GM12865 (cell line): ENCODE results near the gene SLC39A11.

Experiments
- DNase-seq: peaks from one replicate; pipeline ENCODE4 v3.0.0; 2010; ENCODE audit warnings: low read depth
- H3K4me3 ChIP-seq: 2 replicates; pipeline ENCODE4 v1.5.1; 2011; ENCODE audit warnings: mild to moderate bottlenecking, low read depth, low read length, control low read depth
- CTCF ChIP-seq: IDR thresholded peaks from 2 replicates; pipeline ENCODE4 v1.5.1; 2011; ENCODE audit warnings: low read length, control low read depth, low read depth, inconsistent platforms; ENCODE audit not compliant: insufficient read depth; ENCODE audit errors: missing control alignments

The SLC39A11 gene

GRCh38 chr17:73022694-73023093 is 69.8 kb downstream of the SLC39A11 start:
- no peak overlapping the region for H3K4me3 ChIP-seq
- DNase-seq = no peak
- TF ChIP-seq CTCF = no peak

GRCh38 chr17:73021771-73022170 is 70.7 kb downstream of the SLC39A11 start:
- DNase-seq = no peak
- TF ChIP-seq CTCF = no peak
- no peak overlapping the region for H3K4me3 ChIP-seq

GRCh38 chr17:73020110-73020509 is 72.4 kb downstream of the SLC39A11 start:
- H3K4me3 ChIP-seq = no peak overlapping the region
- DNase-seq = no peak
- TF ChIP-seq CTCF = no peak

- no peak for TF ChIP-seq CTCF
- H3K4me3 ChIP-seq = no peak overlapping the region
- DNase-seq = no peak
These were observed 73.9 kb downstream of the SLC39A11 start for GRCh38 chr17:73018599-73018998.

GRCh38 chr17:73017658-73018057 is 74.8 kb downstream of the SLC39A11 start:
- DNase-seq = no peak
- no peak overlapping the region for H3K4me3 ChIP-seq
- TF ChIP-seq CTCF = no peak

GRCh38 chr17:73015722-73016276 is 76.7 kb downstream of the SLC39A11 start:
- DNase-seq = no peak
- no peak overlapping the region for H3K4me3 ChIP-seq
- TF ChIP-seq CTCF = no peak

- no peak for TF ChIP-seq CTCF
- no peak for DNase-seq
- H3K4me3 ChIP-seq = no peak overlapping the region
These were observed 78.4 kb downstream of the SLC39A11 start for GRCh38 chr17:73013816-73014663.
